ENCODE results near the gene SLAIN2. TPM values are rescaled to one million over a fixed set of nuclear protein-coding genes. Genes with fewer than 3 reads are reported as not detected.

The SLAIN2 gene
- total RNA-seq, 1 donor from 2014 or later = 64.0 TPM

- DNase-seq (ENCODE audit: low spot score) = no peak
Observed at GRCh38 chr4:48369771-48370170, 28.4 kb downstream of the SLAIN2 start.

- DNase-seq (ENCODE audit: low spot score) = no peak
Observed at GRCh38 chr4:48370260-48371134, 29.2 kb downstream of the SLAIN2 start.

GRCh38 chr4:48372272-48372671 lies 30.9 kb downstream of the SLAIN2 start:
- no peak for DNase-seq (ENCODE audit: low spot score)

DNA sequence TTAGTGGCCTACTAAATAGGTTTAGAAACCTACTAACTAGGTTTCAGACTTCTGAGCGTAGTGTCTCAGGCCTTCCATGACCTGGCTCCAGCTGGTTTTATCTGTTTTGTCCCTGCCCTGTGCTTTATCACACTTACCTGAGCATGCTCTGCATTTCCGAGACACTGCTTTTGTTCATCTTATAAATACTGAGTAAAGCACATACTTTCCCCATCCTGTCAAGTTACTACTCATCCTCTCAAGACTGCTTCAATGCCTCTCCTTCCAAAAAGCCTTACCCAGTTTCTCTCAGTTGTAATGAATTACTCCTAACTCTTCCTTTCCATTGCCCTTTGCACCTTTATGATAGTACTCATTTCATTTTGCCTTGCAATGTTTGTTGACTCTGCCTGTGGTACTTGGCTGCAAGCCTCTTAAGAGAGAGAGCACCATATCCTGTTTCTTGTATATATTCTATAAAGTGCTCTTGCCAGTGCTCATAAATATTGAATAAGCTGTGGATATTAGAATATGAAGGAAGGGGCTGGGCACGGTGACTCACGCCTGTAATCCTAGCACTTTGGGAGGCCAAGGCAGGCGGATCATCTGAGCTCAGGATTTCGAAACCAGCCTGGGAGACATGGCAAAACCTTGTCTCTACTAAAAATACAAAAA lies 34.4 kb downstream of the SLAIN2 start:
- DNase-seq (ENCODE audit: low spot score) = peak; percentile 84

- DNase-seq (ENCODE audit: low spot score) = no peak
Observed at GRCh38 chr4:48379587-48380180, 38.4 kb downstream of the SLAIN2 start.

DNA sequence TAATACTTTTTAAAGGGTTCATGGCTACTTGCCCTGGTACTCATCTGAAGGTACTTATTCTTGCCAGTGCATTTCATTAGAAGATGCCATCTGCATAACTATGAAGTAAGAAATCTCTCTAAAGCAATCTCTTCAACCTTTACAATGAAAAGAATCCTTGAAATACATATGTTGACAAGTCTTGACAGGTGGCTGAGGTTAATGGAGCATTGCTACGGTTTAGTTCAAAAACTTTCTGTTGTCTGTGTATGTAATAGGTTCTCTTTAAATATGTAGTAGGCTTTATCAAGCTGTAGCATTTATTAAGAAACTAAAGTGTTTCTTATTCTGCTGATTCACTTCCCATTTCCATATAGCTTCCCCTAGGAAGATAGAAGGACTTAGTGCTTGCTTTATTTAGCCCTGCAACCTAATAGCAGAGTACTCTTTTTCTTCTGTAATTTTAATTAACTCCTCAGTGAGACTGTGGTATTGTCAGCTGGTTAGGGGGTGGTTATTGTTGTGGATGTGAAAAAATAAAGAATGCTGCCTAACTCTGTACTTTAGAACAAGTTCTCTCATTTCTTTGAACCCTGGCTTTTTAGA lies 39.3 kb downstream of the SLAIN2 start:
- no peak for DNase-seq (ENCODE audit: low spot score)

- DNase-seq (ENCODE audit: low spot score) = no peak
Observed at GRCh38 chr4:48388525-48389154, 47.3 kb downstream of the SLAIN2 start.

GRCh38 chr4:48396043-48396442 lies 54.7 kb downstream of the SLAIN2 start:
- DNase-seq (ENCODE audit: low spot score) = no peak

GRCh38 chr4:48400416-48400815 lies 59.1 kb downstream of the SLAIN2 start:
- DNase-seq (ENCODE audit: low spot score) = no peak

- no peak for DNase-seq (ENCODE audit: low spot score)
Observed at GRCh38 chr4:48403358-48403757, 62.0 kb downstream of the SLAIN2 start.

- no peak for DNase-seq (ENCODE audit: low spot score)
Observed at GRCh38 chr4:48403779-48404178, 62.5 kb downstream of the SLAIN2 start.

GRCh38 chr4:48405924-48406323 lies 64.6 kb downstream of the SLAIN2 start:
- DNase-seq (ENCODE audit: low spot score) = no peak

DNA sequence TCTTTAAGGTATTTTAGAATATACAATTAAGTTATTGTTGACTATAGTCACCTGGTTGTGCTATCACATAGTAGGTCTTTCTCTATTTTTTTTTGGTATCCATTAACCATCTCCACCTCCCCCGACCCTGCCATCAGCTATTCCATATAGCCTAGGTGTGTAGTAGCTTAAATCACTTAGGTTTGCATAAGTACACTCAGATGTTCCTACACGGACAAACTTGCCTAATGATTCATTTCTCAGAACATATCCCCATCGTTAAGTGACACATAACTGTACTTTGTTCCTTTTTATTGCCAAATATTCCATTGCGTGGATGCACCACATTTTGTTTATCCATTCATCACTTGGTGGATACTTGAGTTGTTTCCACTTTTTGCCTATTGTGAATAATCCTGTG lies 67.9 kb downstream of the SLAIN2 start:
- no peak for DNase-seq (ENCODE audit: low spot score)

DNA sequence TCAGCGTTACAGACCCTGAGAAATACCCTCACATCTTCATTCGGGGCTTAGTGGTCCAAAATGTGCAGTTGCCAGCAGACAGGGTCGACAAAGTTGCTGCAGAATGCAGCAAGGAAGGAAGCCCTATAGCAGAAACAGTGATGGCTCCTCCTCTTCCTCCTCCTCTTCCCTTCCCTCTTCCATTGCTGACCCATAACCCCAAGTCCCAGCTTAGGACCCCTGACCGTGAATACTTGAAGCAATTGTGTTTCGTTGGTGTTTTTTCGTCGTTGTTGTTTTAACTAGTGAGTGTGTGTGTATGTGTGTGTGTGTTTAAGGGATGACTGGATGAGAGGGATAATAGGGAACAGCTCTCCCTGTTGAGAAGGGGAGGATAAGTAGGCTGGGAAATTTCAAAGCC lies 69.5 kb downstream of the SLAIN2 start:
- DNase-seq (ENCODE audit: low spot score) = no peak

GRCh38 chr4:48420144-48420543 lies 78.8 kb downstream of the SLAIN2 start:
- peak; percentile 22 for DNase-seq (ENCODE audit: low spot score)

DNA sequence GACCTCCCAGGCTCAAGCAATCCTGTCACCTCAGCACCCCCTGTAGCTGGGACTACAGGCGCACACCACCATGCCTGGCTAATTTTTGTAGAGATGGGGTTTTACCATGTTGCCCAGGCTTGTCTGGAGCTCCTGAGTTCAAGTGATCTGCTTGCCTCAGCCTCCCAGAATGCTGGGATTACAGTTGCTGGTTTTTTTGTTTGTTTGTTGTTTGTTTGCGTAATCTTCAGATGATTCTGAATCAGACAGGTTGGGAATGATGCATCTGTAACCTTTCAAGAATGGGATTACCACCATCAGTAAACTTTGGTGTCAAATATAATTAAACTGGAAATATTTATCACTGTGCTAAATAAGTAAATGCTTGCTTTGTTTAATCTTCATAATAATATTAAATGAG lies 79.8 kb downstream of the SLAIN2 start:
- no peak for DNase-seq (ENCODE audit: low spot score)

GRCh38 chr4:48428926-48429325 lies 87.6 kb downstream of the SLAIN2 start:
- DNase-seq (ENCODE audit: low spot score) = no peak

- DNase-seq (ENCODE audit: low spot score) = peak; percentile 24
Observed at GRCh38 chr4:48429709-48430474, 88.6 kb downstream of the SLAIN2 start.

- no peak for DNase-seq (ENCODE audit: low spot score)
Observed at GRCh38 chr4:48431401-48431800, 90.1 kb downstream of the SLAIN2 start.

DNA sequence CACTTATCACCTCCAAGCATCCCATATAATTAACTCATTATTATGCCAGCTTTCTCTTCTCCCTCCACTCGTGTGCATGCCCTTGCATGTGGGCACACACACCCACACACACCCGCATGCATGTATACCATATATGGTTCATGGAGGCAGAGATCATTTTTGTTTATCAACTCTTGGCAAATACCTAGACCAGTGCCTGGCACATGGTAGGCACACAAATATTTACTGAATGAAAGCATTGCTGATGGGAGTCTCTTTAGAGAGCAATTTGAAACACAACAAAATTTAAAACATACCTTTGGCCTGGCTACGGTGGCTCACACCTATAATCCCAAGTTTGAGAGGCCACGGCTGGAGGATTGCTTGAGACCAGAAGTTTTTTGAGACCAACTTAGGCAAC lies 90.7 kb downstream of the SLAIN2 start:
- no peak for DNase-seq (ENCODE audit: low spot score)

DNA sequence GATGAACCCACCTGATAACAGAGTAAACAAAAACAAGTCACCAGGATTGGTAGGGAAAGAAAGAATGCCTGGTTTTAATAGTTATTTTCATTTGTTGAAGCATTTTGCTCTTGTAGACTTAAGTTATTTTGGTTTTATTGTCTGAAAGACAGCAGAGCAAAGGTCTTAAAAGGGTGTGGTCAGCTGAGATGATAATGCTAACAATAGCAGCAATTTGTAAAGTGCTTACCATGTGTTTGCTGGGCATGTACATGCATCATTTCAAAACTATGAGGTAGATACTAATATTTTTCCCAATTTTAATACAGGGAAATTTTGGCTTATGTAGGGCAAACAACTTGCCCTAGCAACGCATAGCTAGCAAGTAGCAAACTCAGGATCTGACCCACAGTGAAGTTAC lies 95.0 kb downstream of the SLAIN2 start:
- DNase-seq (ENCODE audit: low spot score) = no peak
